SK-N-MC (cell line): Measurements from ENCODE around the gene OTUD1.

Experiments
- EZH2 ChIP-seq: fragments of 200-600 bp; sonication (generic); IDR thresholded peaks from one replicate; pipeline ENCODE4 v1.6.1; 2017; ENCODE audit warnings: antibody characterized with exemption
- POLR2AphosphoS5 ChIP-seq: IDR thresholded peaks from 2 replicates; pipeline ENCODE4 v1.6.1; 2012; ENCODE audit warnings: mild to moderate bottlenecking, low read depth, low read length, borderline replicate concordance

DNA sequence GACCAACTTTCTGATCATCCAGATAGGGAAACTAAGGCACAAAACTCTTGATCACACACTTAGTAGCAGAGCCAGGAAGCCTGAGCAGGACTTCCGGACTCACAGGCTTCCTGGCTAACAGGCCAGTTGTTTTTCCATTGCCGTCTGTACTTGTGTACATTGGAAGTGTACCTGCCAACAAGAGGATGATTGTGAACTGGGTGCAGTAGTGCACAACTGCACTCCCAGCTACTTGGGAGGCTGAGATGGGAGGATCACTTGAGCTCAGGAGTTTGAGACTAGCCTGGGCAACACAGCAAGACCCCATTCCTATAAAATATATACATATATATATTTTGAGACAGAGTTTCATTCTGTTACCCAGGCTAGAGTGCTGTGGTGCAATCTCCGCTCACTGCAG lies 35.2 kb upstream of the OTUD1 start:
- TF ChIP-seq EZH2 (no peak), POLR2AphosphoS5 (no peak)
